NOMO-1 (cell line): ENCODE data around the gene C1orf167.

Experiments used
- DNase-seq, 2 experiments: peaks; one replicate each; lab custom pipeline; 2025; ENCODE audit not compliant: unreplicated experiment in 2 of 2; lab: John Stamatoyannopoulos, UW

The C1orf167 gene

GRCh38 chr1:11735854-11736745 is 25.9 kb upstream of the C1orf167 start, which contains the start of gene AGTRAP:
AGTRAP (plus strand) TSS chr1:11736136; CDS start chr1:11736209, 73 bp downstream.
- DNase-seq = peak; percentile 85 to 92

- DNase-seq = peak; percentile 85 to 88
Observed at GRCh38 chr1:11736746-11737639, 25.0 kb upstream of the C1orf167 start.

GRCh38 chr1:11738096-11738495 is 23.9 kb upstream of the C1orf167 start:
- no peak for DNase-seq

- DNase-seq = peak; percentile 18 to 34
Observed at GRCh38 chr1:11738783-11739182, 23.2 kb upstream of the C1orf167 start.

- peak; percentile 66 to 82 for DNase-seq
Observed at GRCh38 chr1:11740258-11741192, 21.5 kb upstream of the C1orf167 start.

- DNase-seq = no peak
Observed at GRCh38 chr1:11741482-11741881, 20.5 kb upstream of the C1orf167 start.

GRCh38 chr1:11741919-11742558 is 20.0 kb upstream of the C1orf167 start:
- no peak for DNase-seq

- DNase-seq = no peak
Observed at GRCh38 chr1:11744287-11744686, 17.7 kb upstream of the C1orf167 start.

- DNase-seq = no peak
Observed at GRCh38 chr1:11746092-11746491, 15.9 kb upstream of the C1orf167 start.

- no peak for DNase-seq
Observed at GRCh38 chr1:11746795-11747487, 15.1 kb upstream of the C1orf167 start.

- no peak for DNase-seq
Observed at GRCh38 chr1:11748294-11749202, 13.4 kb upstream of the C1orf167 start.

GRCh38 chr1:11749203-11749689 is 12.7 kb upstream of the C1orf167 start:
- DNase-seq = peak; percentile 52 to 53

- no peak for DNase-seq
Observed at GRCh38 chr1:11749996-11750395, 12.0 kb upstream of the C1orf167 start.

- DNase-seq = no peak
Observed at GRCh38 chr1:11751087-11751486, 10.9 kb upstream of the C1orf167 start.

- no peak for DNase-seq
Observed at GRCh38 chr1:11752359-11753088, 9.5 kb upstream of the C1orf167 start.

GRCh38 chr1:11753555-11754208 is 8.3 kb upstream of the C1orf167 start:
- DNase-seq = no peak

GRCh38 chr1:11757047-11757446 is 4.9 kb upstream of the C1orf167 start:
- DNase-seq = no peak
